SK-N-SH (cell line): Measurements from ENCODE around the gene SULT2B1. TPM values are rescaled to one million over a fixed set of nuclear protein-coding genes. Genes with fewer than 3 reads are reported as not detected.

ENCODE experiments used
- CTCF ChIA-PET: fragments of 300-600, 350-600 bp; formaldehyde crosslinking; extraction: SDS; loops from one replicate; lab custom pipeline; 2021; lab: Yijun Ruan, JAX
- POLR2A ChIA-PET: fragments of 350-600 bp; sonication (Branson Sonifier 250); formaldehyde crosslinking; extraction: SDS; loops from one replicate; lab custom pipeline; 2020; ENCODE audit warnings: antibody characterized with exemption, inconsistent platforms; lab: Yijun Ruan, JAX
- DNase-seq: peaks from one replicate; pipeline ENCODE4 v3.0.0; 2012
- H2AFZ ChIP-seq: fragments of 200-600 bp; sonication (generic); 2 replicates; pipeline ENCODE4 v1.8.1; 2016; ENCODE audit warnings: antibody characterized with exemption, mild to moderate bottlenecking, low read depth
- H3F3A ChIP-seq: fragments of 200-600 bp; sonication (generic); replicated peaks from 2 replicates; pipeline ENCODE3; 2016; ENCODE audit warnings: antibody characterized with exemption, mild to moderate bottlenecking; ENCODE audit not compliant: insufficient read depth
- H3K27ac ChIP-seq, 2 experiments: fragments of 200-500 bp in 1 of 2; fragments of 200-600 bp in 1 of 2; sonication (Bioruptor generic) in 1 of 2; sonication (generic), shearing (Covaris generic) in 1 of 2; 2 replicates each; pipeline versions ENCODE4 v1.5.1 to v1.6.1; 2014 to 2016; ENCODE audit warnings: low read depth in 2 of 2, inconsistent platforms in 1 of 2, low read length in 1 of 2, mild to moderate bottlenecking in 1 of 2, mixed read lengths in 1 of 2
- H3K27me3 ChIP-seq: fragments of 200-600 bp; sonication (generic), shearing (Covaris generic); 2 replicates; pipeline ENCODE4 v1.6.1; 2016; ENCODE audit warnings: mixed run types; ENCODE audit not compliant: insufficient read depth
- H3K36me3 ChIP-seq, 2 experiments: fragments of 200-500 bp in 1 of 2; fragments of 200-600 bp in 1 of 2; sonication (Bioruptor generic) in 1 of 2; sonication (generic) in 1 of 2; replicated peaks in 1 of 2; 2 replicates each; pipeline versions ENCODE3 to v1.5.1; 2014 to 2016; ENCODE audit warnings: low read length in 1 of 2, mild to moderate bottlenecking in 1 of 2; ENCODE audit not compliant: insufficient read depth in 2 of 2, control insufficient read depth in 1 of 2
- H3K4me1 ChIP-seq, 2 experiments: fragments of 200-500 bp in 1 of 2; fragments of 200-600 bp in 1 of 2; sonication (Bioruptor generic) in 1 of 2; sonication (generic), shearing (Covaris generic) in 1 of 2; 2 replicates each; pipeline versions ENCODE4 v1.5.1 to v1.6.1; 2014 to 2016; ENCODE audit warnings: low read depth in 1 of 2, low read length in 1 of 2, mixed run types in 1 of 2; ENCODE audit not compliant: insufficient read depth in 2 of 2, control insufficient read depth in 1 of 2
- H3K4me2 ChIP-seq: fragments of 200-600 bp; sonication (generic), shearing (Covaris generic); 2 replicates; pipeline ENCODE4 v1.6.1; 2017; ENCODE audit warnings: mixed run types
- H3K4me3 ChIP-seq, 2 experiments: fragments of 200-500 bp in 1 of 2; fragments of 200-600 bp in 1 of 2; sonication (Bioruptor generic) in 1 of 2; sonication (generic), shearing (Covaris generic) in 1 of 2; 2 replicates each; pipeline versions ENCODE4 v1.5.1 to v1.8.1; 2014 to 2016; ENCODE audit warnings: low read depth in 2 of 2, inconsistent platforms in 1 of 2, low read length in 1 of 2, mild to moderate bottlenecking in 1 of 2, mixed read lengths in 1 of 2, moderate library complexity in 1 of 2
- H3K79me2 ChIP-seq: fragments of 200-600 bp; sonication (generic); 2 replicates; pipeline ENCODE4 v1.8.1; 2017; ENCODE audit warnings: mild to moderate bottlenecking; ENCODE audit not compliant: insufficient read depth
- H3K9ac ChIP-seq: fragments of 200-600 bp; sonication (generic); 2 replicates; pipeline ENCODE4 v1.6.1; 2017; ENCODE audit warnings: mixed run types
- H3K9me2 ChIP-seq: fragments of 200-600 bp; sonication (generic); 2 replicates; pipeline ENCODE4 v1.6.1; 2017; ENCODE audit warnings: mixed run types
- H3K9me3 ChIP-seq: fragments of 200-600 bp; sonication (generic); 2 replicates; pipeline ENCODE4 v1.6.1; 2017; ENCODE audit warnings: mixed run types, mild to moderate bottlenecking, moderate library complexity
- H4K20me1 ChIP-seq: fragments of 200-600 bp; sonication (generic); 2 replicates; pipeline ENCODE4 v1.6.1; 2017; ENCODE audit warnings: mild to moderate bottlenecking, mixed run types; ENCODE audit not compliant: insufficient read depth
- EZH2phosphoT487 ChIP-seq: fragments of 200-600 bp; sonication (generic); IDR thresholded peaks from 2 replicates; pipeline ENCODE4 v1.6.1; 2017; ENCODE audit warnings: low read depth, mixed run types, mild to moderate bottlenecking, antibody characterized with exemption, moderate library complexity, borderline replicate concordance
- FOXM1 ChIP-seq: IDR thresholded peaks from 2 replicates; pipeline ENCODE4 v1.4.0; 2012; ENCODE audit warnings: low read depth, mild to moderate bottlenecking
- GATA2 ChIP-seq: sonication (generic); formaldehyde crosslinking; IDR thresholded peaks from 2 replicates; pipeline ENCODE4 v1.5.0; 2020; ENCODE audit warnings: mild to moderate bottlenecking, missing genetic modification reagents
- RFX5 ChIP-seq: IDR thresholded peaks from 2 replicates; pipeline ENCODE4 v1.6.1; 2012; ENCODE audit warnings: mild to moderate bottlenecking, improper control_type of control experiment, low read length
- SIN3A ChIP-seq: IDR thresholded peaks from 2 replicates; pipeline ENCODE4 v1.6.1; 2012; ENCODE audit warnings: low read depth, mild to moderate bottlenecking, low read length, moderate library complexity, borderline replicate concordance
- USF2 ChIP-seq: fragments of 150-350 bp; IDR thresholded peaks from 2 replicates; pipeline ENCODE4 v1.6.1; 2017; ENCODE audit warnings: antibody characterized with exemption, low read length, low read depth, borderline replicate concordance
- WGBS: methylation state at CpG from one replicate; pipeline ENCODE4 v1.1.6; 2017; ENCODE audit warnings: low lambda C conversion rate; 5-methylcytosine and 5-hydroxymethylcytosine counted together
- polyA plus RNA-seq, 3 experiments: library from polyadenylated mRNA; depleted of rRNA; stranded (reverse); fragments of >200 nt; gene quantifications; 2 replicates each; pipeline ENCODE4 v1.2.3, GENCODE V29; 2012
- TF ChIP-seq, protein P1 (sequence below): fragments of 200-600 bp; sonication (generic); IDR thresholded peaks from 2 replicates; pipeline ENCODE4 v1.6.1; 2017; ENCODE audit warnings: antibody characterized with exemption, mild to moderate bottlenecking, moderate library complexity

The SULT2B1 gene
- polyA plus RNA-seq, 1 of the 3 experiments (the other 2 are of a cell fraction): 0.92 TPM

DNA sequence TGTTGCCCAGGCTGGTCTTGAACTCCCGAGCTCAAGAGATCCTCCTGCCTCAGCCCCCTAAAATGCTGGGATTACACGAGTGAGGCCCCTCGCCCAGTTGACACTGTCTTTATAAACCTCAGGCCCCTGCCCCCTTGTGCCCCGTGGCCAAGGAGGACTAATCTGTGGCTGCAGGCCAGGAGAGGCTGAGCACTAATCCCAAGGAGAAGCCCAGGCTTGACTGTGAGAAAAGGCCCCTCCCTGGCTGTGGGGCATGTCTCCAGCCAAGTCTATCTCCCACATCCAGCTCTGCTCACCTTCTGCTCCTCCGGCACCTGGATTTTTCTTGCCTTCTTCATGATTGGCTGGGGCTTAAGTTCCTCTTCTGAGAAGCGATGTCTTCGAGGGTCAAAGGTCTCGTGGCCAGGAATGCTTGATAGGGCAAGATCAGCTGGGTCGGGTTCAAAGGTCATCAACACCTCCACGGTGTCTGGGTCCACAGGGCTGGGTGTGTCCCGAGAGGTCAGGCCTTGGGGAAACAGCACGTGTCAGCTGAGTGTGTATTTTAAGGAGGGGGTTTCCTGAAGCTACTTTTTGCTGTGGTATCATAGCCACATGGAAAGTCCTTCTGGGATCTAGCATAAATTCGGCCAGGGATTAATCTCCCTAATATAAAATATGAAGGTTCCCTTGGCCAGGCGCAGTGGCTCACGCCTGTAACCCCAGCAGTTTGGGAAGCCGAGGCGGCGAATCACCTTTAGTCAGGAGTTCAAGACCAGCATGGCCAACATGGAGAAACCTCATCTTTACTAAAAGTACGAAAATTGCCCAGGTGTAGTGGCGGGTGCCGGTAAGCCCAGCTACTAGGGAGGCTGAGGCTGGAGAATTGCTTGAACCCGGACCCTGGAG, 81.4 kb downstream of the SULT2B1 start (continued):
- TF ChIP-seq USF2: no peak
- no peak for TF ChIP-seq SIN3A

- no peaks in the 10 kb centered on the region for H4K20me1 ChIP-seq
- no peaks in the 10 kb centered on the region for H3K9me2 ChIP-seq
- CTCF ChIA-PET: interaction anchor here (1.7 to 2.0 kb wide), 2 partner anchors 13 to 45 kb away, joined by 6 to 7 read pairs; no protein-coding TSS in a partner anchor
- WGBS: 66% methylated on average over 7 of the region's 7 CpGs
- peak overlapping the region; percentile 99 for H3K4me2 ChIP-seq
- no peaks in the 10 kb centered on the region for H3K27me3 ChIP-seq
- no peak for DNase-seq
- H3K27ac ChIP-seq: peak overlapping the region; percentile 93 to 96
- POLR2A ChIA-PET: interaction anchor here (0.9 to 1.5 kb wide), 5 partner anchors 9 to 20 kb away, joined by 3 to 13 read pairs (median 8); partner anchors contain the start of genes CA11, RPL18 and SPHK2
- H3K4me1 ChIP-seq: peaks cover 31 to 39% of the 10 kb centered on the region in 2 experiments
- peak overlapping the region; percentile 32; the same call in 1 of the 2 replicates for H2AFZ ChIP-seq
- H3K9ac ChIP-seq: peak overlapping the region; percentile 81
- no peak for TF ChIP-seq EZH2phosphoT487
- no peak for TF ChIP-seq GATA2 (CRISPR knock-in tag)
- TF ChIP-seq, protein P1, sequence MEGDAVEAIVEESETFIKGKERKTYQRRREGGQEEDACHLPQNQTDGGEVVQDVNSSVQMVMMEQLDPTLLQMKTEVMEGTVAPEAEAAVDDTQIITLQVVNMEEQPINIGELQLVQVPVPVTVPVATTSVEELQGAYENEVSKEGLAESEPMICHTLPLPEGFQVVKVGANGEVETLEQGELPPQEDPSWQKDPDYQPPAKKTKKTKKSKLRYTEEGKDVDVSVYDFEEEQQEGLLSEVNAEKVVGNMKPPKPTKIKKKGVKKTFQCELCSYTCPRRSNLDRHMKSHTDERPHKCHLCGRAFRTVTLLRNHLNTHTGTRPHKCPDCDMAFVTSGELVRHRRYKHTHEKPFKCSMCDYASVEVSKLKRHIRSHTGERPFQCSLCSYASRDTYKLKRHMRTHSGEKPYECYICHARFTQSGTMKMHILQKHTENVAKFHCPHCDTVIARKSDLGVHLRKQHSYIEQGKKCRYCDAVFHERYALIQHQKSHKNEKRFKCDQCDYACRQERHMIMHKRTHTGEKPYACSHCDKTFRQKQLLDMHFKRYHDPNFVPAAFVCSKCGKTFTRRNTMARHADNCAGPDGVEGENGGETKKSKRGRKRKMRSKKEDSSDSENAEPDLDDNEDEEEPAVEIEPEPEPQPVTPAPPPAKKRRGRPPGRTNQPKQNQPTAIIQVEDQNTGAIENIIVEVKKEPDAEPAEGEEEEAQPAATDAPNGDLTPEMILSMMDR: no peak
- TF ChIP-seq RFX5: no peak
- no peak for TF ChIP-seq FOXM1
- H3K79me2 ChIP-seq: no peaks in the 10 kb centered on the region; the same call in 1 of the 2 replicates
- H3K9me3 ChIP-seq: no peaks in the 10 kb centered on the region
- peak overlapping the region; percentile 21 to 51; a peak in 3 of 4 replicates for H3K4me3 ChIP-seq
- H3K36me3 ChIP-seq: peaks cover 17 to 23% of the 10 kb centered on the region in 2 experiments
- H3F3A ChIP-seq: peaks cover 30% of the 10 kb centered on the region
These were observed 82.0 kb downstream of the SULT2B1 start for GRCh38 chr19:48634036-48634342.
